ENCODE measurements around the gene ARPC4.
"Not testable (repeated sequence)": the region's sequence is repeated elsewhere in the genome, so short reads cannot be mapped to it uniquely, and the experiment has no call there.

Gene ARPC4

GRCh38 chr3:9770276-9770812 is 22.5 kb upstream of the ARPC4 start:
- DNase-seq = peak; percentile 51

- not testable (repeated sequence) for DNase-seq
Observed at GRCh38 chr3:9771007-9771406, 21.9 kb upstream of the ARPC4 start.

GRCh38 chr3:9776896-9777693 is 15.8 kb upstream of the ARPC4 start:
- DNase-seq = no peak

GRCh38 chr3:9777694-9778021 is 15.2 kb upstream of the ARPC4 start:
- DNase-seq = no peak

- no peak for DNase-seq
Observed at GRCh38 chr3:9778143-9779074, 14.5 kb upstream of the ARPC4 start.

- DNase-seq = no peak
Observed at GRCh38 chr3:9779075-9779593, 13.7 kb upstream of the ARPC4 start.

GRCh38 chr3:9779721-9780457 is 13.0 kb upstream of the ARPC4 start:
- DNase-seq = no peak

- DNase-seq = no peak
Observed at GRCh38 chr3:9780458-9780812, 12.4 kb upstream of the ARPC4 start.

- DNase-seq = no peak
Observed at GRCh38 chr3:9780910-9781309, 12.0 kb upstream of the ARPC4 start.

- DNase-seq = no peak
Observed at GRCh38 chr3:9781551-9781950, 11.3 kb upstream of the ARPC4 start.

- no peak for DNase-seq
Observed at GRCh38 chr3:9781978-9782603, 10.8 kb upstream of the ARPC4 start.

GRCh38 chr3:9782770-9783169 is 10.1 kb upstream of the ARPC4 start:
- DNase-seq = no peak

- no peak for DNase-seq
Observed at GRCh38 chr3:9783954-9784353, 8.9 kb upstream of the ARPC4 start.

- DNase-seq = no peak
Observed at GRCh38 chr3:9784965-9785364, 7.9 kb upstream of the ARPC4 start.

GRCh38 chr3:9785602-9786001 is 7.3 kb upstream of the ARPC4 start:
- DNase-seq = no peak

GRCh38 chr3:9786209-9786739 is 6.6 kb upstream of the ARPC4 start:
- DNase-seq = no peak

- DNase-seq = no peak
Observed at GRCh38 chr3:9786825-9787669, 5.8 kb upstream of the ARPC4 start.

GRCh38 chr3:9787714-9788113 is 5.2 kb upstream of the ARPC4 start:
- no peak for DNase-seq

- no peak for DNase-seq
Observed at GRCh38 chr3:9791127-9791526, 1.8 kb upstream of the ARPC4 start.

- no peak for DNase-seq
Observed at GRCh38 chr3:9791790-9792404, 985 bp upstream of the ARPC4 start.
